Measurements from ENCODE around the gene MSH3. TPM values are rescaled to one million over a fixed set of nuclear protein-coding genes. Genes with fewer than 3 reads are reported as not detected.

Gene MSH3
- total and polyA plus RNA-seq, 8 donors, result 2.1 to 11.5 (median 8.8) TPM

DNA sequence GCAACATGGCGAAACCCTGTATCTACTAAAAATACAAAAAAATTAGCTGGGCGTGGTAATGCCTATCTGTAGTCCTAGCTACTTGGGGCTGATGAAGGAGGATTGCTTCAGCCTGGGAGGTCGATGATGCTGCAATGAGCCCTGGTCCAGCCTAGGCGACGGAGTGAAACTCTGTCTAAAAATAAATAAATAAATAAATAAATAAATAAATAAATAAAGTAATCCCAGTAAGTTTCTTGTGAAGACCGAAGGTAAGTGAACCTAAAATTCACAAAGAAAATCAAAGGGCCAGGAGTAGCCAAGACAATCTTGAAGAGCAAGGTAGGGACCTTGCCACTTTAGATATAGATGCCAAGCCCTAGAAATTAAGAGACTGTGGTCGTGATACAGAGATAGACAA, 68.5 kb downstream of the MSH3 start:
- Histone ChIP-seq H3K27me3 (no peaks in the 10 kb centered on the region), H3K4me3 (no peak overlapping the region), H3K4me1 (no peaks in the 10 kb centered on the region), H3K27ac (no peak overlapping the region), H3K9me3 (peaks cover 0 to 5% (median 0%) of the 10 kb centered on the region in 4 donors), H3K36me3 (peaks cover 0 to 10% (median 6%) of the 10 kb centered on the region in 3 donors)
- DNase-seq (no peak), FAIRE-seq (no peak), ATAC-seq (no peak)
- intact Hi-C loops (cut with DNase I), result no loop called here
- WGBS, 2 donors, result 96 to 98% methylated on average over 7 of the region's 7 CpGs
- TF ChIP-seq, protein P1, sequence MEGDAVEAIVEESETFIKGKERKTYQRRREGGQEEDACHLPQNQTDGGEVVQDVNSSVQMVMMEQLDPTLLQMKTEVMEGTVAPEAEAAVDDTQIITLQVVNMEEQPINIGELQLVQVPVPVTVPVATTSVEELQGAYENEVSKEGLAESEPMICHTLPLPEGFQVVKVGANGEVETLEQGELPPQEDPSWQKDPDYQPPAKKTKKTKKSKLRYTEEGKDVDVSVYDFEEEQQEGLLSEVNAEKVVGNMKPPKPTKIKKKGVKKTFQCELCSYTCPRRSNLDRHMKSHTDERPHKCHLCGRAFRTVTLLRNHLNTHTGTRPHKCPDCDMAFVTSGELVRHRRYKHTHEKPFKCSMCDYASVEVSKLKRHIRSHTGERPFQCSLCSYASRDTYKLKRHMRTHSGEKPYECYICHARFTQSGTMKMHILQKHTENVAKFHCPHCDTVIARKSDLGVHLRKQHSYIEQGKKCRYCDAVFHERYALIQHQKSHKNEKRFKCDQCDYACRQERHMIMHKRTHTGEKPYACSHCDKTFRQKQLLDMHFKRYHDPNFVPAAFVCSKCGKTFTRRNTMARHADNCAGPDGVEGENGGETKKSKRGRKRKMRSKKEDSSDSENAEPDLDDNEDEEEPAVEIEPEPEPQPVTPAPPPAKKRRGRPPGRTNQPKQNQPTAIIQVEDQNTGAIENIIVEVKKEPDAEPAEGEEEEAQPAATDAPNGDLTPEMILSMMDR (IDR thresholded peaks at IDR 0.05), result no peak

DNA sequence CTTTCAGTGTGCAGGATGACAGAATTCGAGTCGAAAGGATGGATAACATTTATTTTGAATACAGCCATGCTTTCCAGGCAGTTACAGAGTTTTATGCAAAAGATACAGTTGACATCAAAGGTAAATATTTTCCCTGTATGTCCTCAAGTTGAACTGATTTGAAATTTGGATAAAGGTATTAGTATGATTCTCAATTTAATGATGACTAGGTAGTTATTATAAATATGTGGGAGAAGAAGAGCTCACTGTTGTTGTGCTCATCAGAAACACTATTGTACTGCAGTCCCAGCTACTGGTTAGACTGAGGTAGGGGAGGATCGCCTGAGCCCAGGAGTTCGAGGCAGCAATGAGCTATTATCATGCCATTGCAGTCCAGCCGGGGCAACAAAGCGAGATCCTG, 71.0 kb downstream of the MSH3 start:
- peaks cover 0 to 2% (median 0%) of the 10 kb centered on the region in 4 donors for H3K9me3 ChIP-seq
- no peak overlapping the region for H3K27ac ChIP-seq
- H3K27me3 ChIP-seq, result no peaks in the 10 kb centered on the region
- TF ChIP-seq, protein P1 (IDR thresholded peaks at IDR 0.05), result no peak
- no peak for DNase-seq
- peaks cover 0 to 10% (median 6%) of the 10 kb centered on the region in 3 donors for H3K36me3 ChIP-seq
- FAIRE-seq, result no peak
- intact Hi-C loops (cut with DNase I), result no loop called here
- H3K4me3 ChIP-seq, result no peak overlapping the region
- 88 to 93% methylated on average over 6 of the region's 6 CpGs for WGBS, 2 donors
- H3K4me1 ChIP-seq, result no peaks in the 10 kb centered on the region
- ATAC-seq, result no peak

DNA sequence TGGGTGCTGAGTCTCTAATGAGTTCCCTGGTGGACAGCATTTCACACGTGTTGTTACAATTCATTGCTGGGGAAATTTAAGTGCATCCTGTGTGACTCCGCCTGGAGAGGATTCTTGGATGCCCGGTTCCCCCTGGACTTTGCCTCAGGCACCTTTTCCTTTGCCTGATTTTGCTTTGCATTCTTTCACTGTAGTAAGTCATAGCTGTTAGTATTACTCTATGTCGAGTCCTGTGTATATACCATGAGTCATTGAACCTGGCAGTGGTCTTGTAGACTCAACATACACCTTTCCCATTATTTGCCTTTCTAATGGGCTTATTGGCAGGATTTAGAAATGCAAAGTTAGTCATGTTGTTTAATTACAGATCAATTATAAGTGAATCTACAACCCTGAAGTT, 82.3 kb downstream of the MSH3 start:
- Histone ChIP-seq H3K9me3 (no peaks in the 10 kb centered on the region), H3K27me3 (no peaks in the 10 kb centered on the region), H3K36me3 (no peaks in the 10 kb centered on the region), H3K4me3 (no peak overlapping the region), H3K27ac (no peak overlapping the region), H3K4me1 (peaks cover 3 to 11% (median 3%) of the 10 kb centered on the region in 3 donors)
- intact Hi-C loops (cut with DNase I), result no loop called here
- peak in 1 of 4 donors; percentile 24 for ATAC-seq
- WGBS, 2 donors, result 85 to 87% methylated on average over 4 of the region's 4 CpGs
- no peak for DNase-seq
- TF ChIP-seq, protein P1 (IDR thresholded peaks at IDR 0.05), result no peak
- no peak for FAIRE-seq

DNA sequence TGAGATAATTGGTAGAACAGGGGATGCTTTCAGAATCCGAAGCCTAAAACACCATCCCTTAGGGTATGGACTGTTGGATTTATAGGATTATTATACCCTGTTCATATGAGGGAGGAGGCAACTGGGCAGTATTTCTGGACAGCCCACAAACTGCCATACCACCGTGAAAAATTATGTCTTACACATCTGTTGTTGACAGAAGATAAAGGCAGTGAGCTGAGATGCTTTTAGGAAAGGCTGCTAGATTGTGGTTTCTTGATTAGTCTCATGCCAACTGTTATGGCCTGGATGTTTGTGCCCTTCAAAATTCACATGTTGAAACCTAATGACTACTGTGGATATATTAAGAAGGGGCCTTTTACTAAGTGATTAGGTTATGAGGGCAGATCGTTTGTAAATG, 84.0 kb downstream of the MSH3 start:
- peak in 3 of 4 donors; percentile 81 to 83 (median 82) for ATAC-seq
- no peak overlapping the region for H3K27ac ChIP-seq
- FAIRE-seq, result no peak
- no peaks in the 10 kb centered on the region for H3K9me3 ChIP-seq
- peaks cover 3 to 11% (median 3%) of the 10 kb centered on the region in 3 donors for H3K4me1 ChIP-seq
- no peaks in the 10 kb centered on the region for H3K27me3 ChIP-seq
- TF ChIP-seq, protein P1 (IDR thresholded peaks at IDR 0.05), result no peak
- WGBS, 2 donors, result 47% methylated on average over 3 of the region's 3 CpGs
- H3K36me3 ChIP-seq, result peaks cover 0 to 6% (median 0%) of the 10 kb centered on the region in 3 donors
- no peak for DNase-seq
- intact Hi-C loops (cut with DNase I), result no loop called here
- H3K4me3 ChIP-seq, result no peak overlapping the region

DNA sequence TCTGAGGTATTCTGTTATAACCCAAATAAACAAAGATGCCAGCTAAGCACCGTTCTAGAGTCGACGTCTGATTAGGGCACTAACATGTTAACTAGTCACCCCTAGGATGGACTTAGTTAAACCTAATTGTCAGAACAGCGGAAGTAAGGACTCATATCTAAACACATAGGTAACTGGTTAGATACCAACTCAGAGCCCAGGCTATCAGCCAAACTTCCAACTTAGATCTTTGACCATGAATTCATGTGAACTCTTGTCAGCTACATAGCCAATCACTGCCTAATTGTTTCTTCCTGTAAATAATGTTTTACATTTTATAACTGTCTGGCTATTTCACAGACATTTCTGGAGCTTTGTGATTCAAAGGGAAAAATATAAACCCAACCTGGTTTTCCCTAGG, 84.6 kb downstream of the MSH3 start:
- Histone ChIP-seq H3K36me3 (peaks cover 0 to 6% (median 0%) of the 10 kb centered on the region in 3 donors), H3K9me3 (no peaks in the 10 kb centered on the region), H3K27ac (no peak overlapping the region), H3K4me3 (no peak overlapping the region), H3K27me3 (no peaks in the 10 kb centered on the region), H3K4me1 (peaks cover 3 to 11% (median 3%) of the 10 kb centered on the region in 3 donors)
- DNase-seq (no peak), FAIRE-seq (no peak), ATAC-seq (peak in 3 of 4 donors; percentile 53 to 64 (median 59))
- TF ChIP-seq, protein P1 (IDR thresholded peaks at IDR 0.05), result no peak
- WGBS, 2 donors, result 62 to 65% methylated on average over 4 of the region's 4 CpGs
- intact Hi-C loops (cut with DNase I), result no loop called here
